ENCODE measurements around the gene ACLY.

Gene ACLY

GRCh38 chr17:41918314-41919164 is at the start of gene ACLY:
Gene ACLY, minus strand, starts transcription at chr17:41918951. Its CDS starts 5,078 bp downstream, at chr17:41913873.
- peak; percentile 90 for DNase-seq (ENCODE audit: extremely low read depth, low read depth)
- no peak for TF ChIP-seq CTCF (IDR thresholded peaks at IDR 0.05; ENCODE audit: low read depth, low read length)

- DNase-seq (ENCODE audit: extremely low read depth, low read depth), result no peak
- TF ChIP-seq CTCF (IDR thresholded peaks at IDR 0.05; ENCODE audit: low read depth, low read length), result no peak
These were observed 49.3 kb upstream of the ACLY start for GRCh38 chr17:41967921-41968578.

- no peak for TF ChIP-seq CTCF (IDR thresholded peaks at IDR 0.05; ENCODE audit: low read depth, low read length)
- DNase-seq (ENCODE audit: extremely low read depth, low read depth), result no peak
These were observed 48.6 kb upstream of the ACLY start for GRCh38 chr17:41967141-41967920.

GRCh38 chr17:41966463-41967140 is 47.9 kb upstream of the ACLY start, which contains the start of gene CNP:
Gene CNP, plus strand, starts transcription at chr17:41966795. Its CDS starts 90 bp downstream, at chr17:41966885.
- no peak for TF ChIP-seq CTCF (IDR thresholded peaks at IDR 0.05; ENCODE audit: low read depth, low read length)
- DNase-seq (ENCODE audit: extremely low read depth, low read depth), result peak; percentile 83

- no peak for TF ChIP-seq CTCF (IDR thresholded peaks at IDR 0.05; ENCODE audit: low read depth, low read length)
- no peak for DNase-seq (ENCODE audit: extremely low read depth, low read depth)
These were observed 47.1 kb upstream of the ACLY start for GRCh38 chr17:41965694-41966462.

GRCh38 chr17:41962768-41963434 is 44.1 kb upstream of the ACLY start:
- DNase-seq (ENCODE audit: extremely low read depth, low read depth), result peak; percentile 23
- peak; percentile 88 for TF ChIP-seq CTCF (IDR thresholded peaks at IDR 0.05; ENCODE audit: low read depth, low read length)

All from AG09319 (cell line).